Sigmoid colon (tissue), 7 donors: ENCODE measurements around the gene NAA40. TPM values are rescaled to one million over a fixed set of nuclear protein-coding genes. Genes with fewer than 3 reads are reported as not detected.

Experiments used
- DNase-seq: peaks from one replicate; pipeline ENCODE4 v3.0.0-alpha.2; 2019
- H3K27ac ChIP-seq, 4 donors: fragments of 200-600 bp; sonication (generic); one replicate each; pipeline ENCODE4 v1.5.1; 2016 to 2019; ENCODE audit warnings: mild to moderate bottlenecking in 1 of 4
- H3K27me3 ChIP-seq, 3 donors: fragments of 200-600 bp; sonication (generic); one replicate each; pipeline ENCODE4 v1.5.1; 2019; ENCODE audit warnings: mild to moderate bottlenecking in 1 of 3
- H3K36me3 ChIP-seq, 4 donors: fragments of 200-600 bp; sonication (generic); one replicate each; pipeline ENCODE4 v1.5.1; 2016 to 2019
- H3K4me1 ChIP-seq, 4 donors: fragments of 200-600 bp; sonication (generic); one replicate each; pipeline ENCODE4 v1.5.1; 2017 to 2019
- H3K4me3 ChIP-seq, 4 donors: fragments of 200-600 bp; sonication (generic); one replicate each; pipeline ENCODE4 v1.5.1; 2017 to 2019; ENCODE audit warnings: mild to moderate bottlenecking in 2 of 4, moderate library complexity in 1 of 4
- H3K9me3 ChIP-seq, 4 donors: fragments of 200-600 bp in 3 of 4; sonication (generic) in 3 of 4; one replicate each; pipeline versions ENCODE4 v1.5.1 to v1.6.1; 2013 to 2019
- EP300 ChIP-seq, 4 donors: sonication (generic); formaldehyde crosslinking; IDR thresholded peaks; one replicate each; pipeline ENCODE4 v1.6.1; 2017; ENCODE audit warnings: antibody characterized with exemption in 4 of 4
- POLR2A ChIP-seq, 2 donors: fragments of 450-650 bp; IDR thresholded peaks; one replicate each; pipeline ENCODE4 v1.6.1; 2016; ENCODE audit warnings: antibody characterized with exemption in 2 of 2, mild to moderate bottlenecking in 2 of 2, moderate library complexity in 2 of 2
- POLR2AphosphoS5 ChIP-seq, 4 donors: sonication (generic); formaldehyde crosslinking; IDR thresholded peaks; one replicate each; pipeline ENCODE4 v1.6.1; 2017; ENCODE audit warnings: antibody characterized with exemption in 4 of 4
- WGBS, 2 donors: extraction: QIAGEN DNeasy Blood & Tissue Kit; methylation state at CpG; one replicate each; pipeline ENCODE4 v1.1.7; 2013; 5-methylcytosine and 5-hydroxymethylcytosine counted together
- intact Hi-C: fragments of 100-400 bp; cut with DNase I; formaldehyde crosslinking; loops from one replicate; pipeline ENCODE4 v1.15.1; 2023
- polyA plus RNA-seq, 3 donors: library from polyadenylated mRNA; stranded (reverse); fragments of 200-250 nt; gene quantifications; one replicate each; pipeline ENCODE4 v1.2.3, GENCODE V29; 2013
- total RNA-seq, 4 donors: library from RNA; depleted of rRNA; stranded (reverse); fragments of >200 nt; gene quantifications; one replicate each; pipeline ENCODE4 v1.1.0, GENCODE V29; 2016
- TF ChIP-seq, protein P1 (sequence below), 4 experiments: fragments of 450-650 bp in 3 of 4; fragments of 200-600 bp in 1 of 4; IDR thresholded peaks; one replicate each; pipeline ENCODE4 v1.5.1; 2016 to 2019; ENCODE audit warnings: antibody characterized with exemption in 4 of 4, mild to moderate bottlenecking in 3 of 4, moderate library complexity in 2 of 4
- donor health status: healthy with polysubstance abuse.
- donor health status: Bipolar disorder and iron deficiency.
- donor health status: healthy.

NAA40 gene
- total and polyA plus RNA-seq, 7 donors, result 5.4 to 22.9 (median 7.4) TPM

DNA sequence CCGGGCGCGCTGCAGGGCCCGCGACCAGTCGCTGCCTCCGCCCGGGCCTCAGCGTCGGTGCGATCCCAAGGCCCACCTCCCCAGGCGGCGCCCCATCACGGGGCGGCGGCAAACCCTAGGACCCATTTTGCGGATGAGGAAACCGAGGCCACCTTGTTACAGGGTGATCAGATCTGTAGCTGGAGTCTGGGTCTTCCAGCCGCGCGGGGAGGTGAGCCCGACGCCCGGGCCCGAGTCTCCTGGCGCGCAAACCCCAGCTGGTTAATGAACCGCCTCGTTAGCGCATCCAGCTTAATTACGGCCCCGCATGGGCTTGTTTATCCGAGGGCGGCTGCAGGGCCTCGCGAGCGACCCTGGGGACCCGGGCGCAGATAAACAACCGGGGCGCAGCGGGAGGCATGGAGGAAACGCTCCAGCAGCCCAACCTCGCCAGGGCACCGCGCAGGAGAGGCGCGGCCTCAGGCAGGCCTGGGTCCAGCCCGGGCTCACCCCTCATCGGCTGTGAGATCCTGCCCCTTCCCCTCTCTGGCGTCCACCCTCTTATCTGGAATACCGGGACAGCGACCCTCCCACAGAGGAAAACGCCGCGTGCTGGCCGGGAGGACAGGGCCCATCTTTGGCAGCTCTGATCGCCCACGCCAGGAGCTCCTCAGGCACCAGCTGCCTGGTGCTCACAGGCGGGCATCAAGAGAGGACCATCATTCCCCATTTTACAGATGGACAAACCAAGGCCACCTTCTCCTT is 62.1 kb downstream of the NAA40 start:
- peaks cover 11 to 28% (median 18%) of the 10 kb centered on the region in 4 donors for H3K36me3 ChIP-seq
- intact Hi-C loops, result loop anchor here (1.0 kb wide), 2 partner anchors 147 to 152 kb away; no protein-coding TSS in a partner anchor
- no peaks in the 10 kb centered on the region for H3K9me3 ChIP-seq
- TF ChIP-seq, protein P1, sequence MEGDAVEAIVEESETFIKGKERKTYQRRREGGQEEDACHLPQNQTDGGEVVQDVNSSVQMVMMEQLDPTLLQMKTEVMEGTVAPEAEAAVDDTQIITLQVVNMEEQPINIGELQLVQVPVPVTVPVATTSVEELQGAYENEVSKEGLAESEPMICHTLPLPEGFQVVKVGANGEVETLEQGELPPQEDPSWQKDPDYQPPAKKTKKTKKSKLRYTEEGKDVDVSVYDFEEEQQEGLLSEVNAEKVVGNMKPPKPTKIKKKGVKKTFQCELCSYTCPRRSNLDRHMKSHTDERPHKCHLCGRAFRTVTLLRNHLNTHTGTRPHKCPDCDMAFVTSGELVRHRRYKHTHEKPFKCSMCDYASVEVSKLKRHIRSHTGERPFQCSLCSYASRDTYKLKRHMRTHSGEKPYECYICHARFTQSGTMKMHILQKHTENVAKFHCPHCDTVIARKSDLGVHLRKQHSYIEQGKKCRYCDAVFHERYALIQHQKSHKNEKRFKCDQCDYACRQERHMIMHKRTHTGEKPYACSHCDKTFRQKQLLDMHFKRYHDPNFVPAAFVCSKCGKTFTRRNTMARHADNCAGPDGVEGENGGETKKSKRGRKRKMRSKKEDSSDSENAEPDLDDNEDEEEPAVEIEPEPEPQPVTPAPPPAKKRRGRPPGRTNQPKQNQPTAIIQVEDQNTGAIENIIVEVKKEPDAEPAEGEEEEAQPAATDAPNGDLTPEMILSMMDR (IDR thresholded peaks at IDR 0.05), result peak in 2 of 4 experiments; percentile 5 to 36
- no peak for TF ChIP-seq EP300 (IDR thresholded peaks at IDR 0.05)
- H3K4me3 ChIP-seq, result peak overlapping the region in 3 of 4 donors; percentile 35 to 44 (median 40)
- H3K27me3 ChIP-seq, result peaks cover 0 to 7% (median 0%) of the 10 kb centered on the region in 3 donors
- peaks cover 0 to 39% (median 30%) of the 10 kb centered on the region in 4 donors for H3K4me1 ChIP-seq
- no peak for DNase-seq
- 25 to 28% methylated on average over 60 of the region's 60 CpGs for WGBS, 2 donors
- peak overlapping the region in 2 of 4 donors; percentile 29 to 35 for H3K27ac ChIP-seq

DNA sequence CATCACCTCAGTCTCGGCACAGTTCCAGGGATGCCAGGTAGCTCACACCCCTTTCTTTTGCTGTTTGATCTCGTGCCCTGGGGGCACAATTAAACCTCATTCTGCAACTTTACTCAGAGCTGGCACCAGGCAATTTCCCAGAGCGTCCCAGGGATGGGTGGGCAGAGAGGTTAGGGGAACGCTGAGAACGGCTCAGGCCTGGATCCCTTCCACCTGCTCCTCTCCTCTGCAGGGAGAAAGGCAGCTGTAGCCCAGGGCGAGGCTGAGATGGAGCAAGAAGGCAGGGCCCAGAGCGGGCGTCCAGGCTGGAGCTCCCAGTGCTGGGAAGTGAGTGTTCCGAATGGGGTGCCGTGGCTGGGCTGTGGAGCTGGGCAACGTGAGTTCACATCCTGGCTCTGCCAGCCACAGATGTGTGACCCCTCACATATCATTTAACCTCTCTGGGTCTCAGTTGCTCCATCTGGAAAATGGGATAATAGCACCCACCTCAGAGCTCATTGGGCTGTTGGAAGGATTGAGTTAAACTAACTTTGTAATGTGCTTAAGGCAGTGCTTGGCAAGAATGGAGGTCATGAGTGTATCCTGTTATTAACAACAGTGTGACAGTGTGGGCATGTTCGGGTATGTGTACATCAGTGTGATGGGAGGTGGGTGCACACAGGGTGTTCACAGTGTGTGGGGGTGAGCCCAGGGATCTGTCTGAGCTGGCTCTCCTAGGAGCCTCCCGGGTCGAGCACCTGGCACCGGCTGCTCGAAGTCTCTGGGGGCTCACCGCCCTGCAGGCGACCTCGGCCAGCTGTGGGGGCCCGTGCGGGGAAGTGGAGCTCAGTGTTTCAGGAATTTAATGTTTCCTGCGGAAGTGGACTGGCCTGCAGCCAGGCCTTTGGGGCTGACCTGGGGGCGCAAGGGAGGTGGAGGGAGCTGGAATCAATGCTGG is 63.0 kb downstream of the NAA40 start:
- WGBS, 2 donors, result 63 to 79% methylated on average over 23 of the region's 23 CpGs
- Histone ChIP-seq H3K4me3 (no peak overlapping the region), H3K36me3 (peaks cover 11 to 20% (median 14%) of the 10 kb centered on the region in 4 donors), H3K27ac (peak overlapping the region in 1 of 4 donors; percentile 35), H3K9me3 (no peaks in the 10 kb centered on the region), H3K4me1 (peaks cover 0 to 41% (median 31%) of the 10 kb centered on the region in 4 donors), H3K27me3 (peaks cover 0 to 7% (median 0%) of the 10 kb centered on the region in 3 donors)
- no peak for TF ChIP-seq POLR2A (IDR thresholded peaks at IDR 0.05)
- intact Hi-C loops, result no loop called here
- DNase-seq, result peak; percentile 74

DNA sequence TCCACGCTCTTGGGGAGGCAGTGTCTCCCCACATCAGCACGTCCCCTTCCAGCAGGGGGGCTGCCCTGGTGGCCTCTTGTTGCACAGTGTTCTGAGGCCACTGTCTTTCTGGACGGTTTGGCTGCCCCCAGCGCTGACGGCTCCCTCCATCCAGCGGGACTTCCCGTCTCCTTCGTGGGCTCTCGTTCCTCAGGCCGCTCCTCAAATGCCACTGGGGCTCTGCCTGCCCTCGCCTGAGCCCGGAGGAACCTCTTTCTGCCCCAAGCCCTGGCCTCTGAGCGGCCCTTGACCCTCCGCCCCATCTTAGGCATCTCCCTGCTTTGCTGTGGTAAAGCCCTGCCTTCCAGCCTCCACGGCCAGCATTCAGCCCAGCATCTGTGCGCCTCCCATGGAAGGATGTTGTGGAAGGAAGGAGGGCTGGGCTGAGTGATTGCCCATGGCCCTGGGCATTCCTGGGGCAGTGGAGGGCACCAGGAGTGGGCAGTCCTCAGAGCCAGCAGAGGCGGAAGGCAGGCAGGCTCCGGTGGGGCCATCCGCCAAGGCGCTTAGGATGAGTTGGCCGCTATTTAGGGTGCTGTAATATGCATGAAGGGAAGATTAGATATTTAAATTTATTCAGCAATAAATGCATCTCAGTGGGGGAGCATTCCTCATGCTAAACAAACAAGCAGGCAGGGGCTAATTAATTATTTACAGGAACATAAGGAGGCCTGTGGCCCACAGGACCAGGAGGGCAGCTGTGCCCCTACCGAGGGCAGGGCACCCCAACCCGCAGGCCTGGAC is 65.2 kb downstream of the NAA40 start:
- 75 to 83% methylated on average over 23 of the region's 23 CpGs for WGBS, 2 donors
- no peak overlapping the region for H3K27ac ChIP-seq
- TF ChIP-seq POLR2A (IDR thresholded peaks at IDR 0.05), result no peak
- TF ChIP-seq POLR2AphosphoS5 (IDR thresholded peaks at IDR 0.05), result no peak
- intact Hi-C loops, result no loop called here
- H3K4me1 ChIP-seq, result peaks cover 0 to 53% (median 43%) of the 10 kb centered on the region in 4 donors
- H3K4me3 ChIP-seq, result no peak overlapping the region
- H3K27me3 ChIP-seq, result peaks cover 0 to 7% (median 0%) of the 10 kb centered on the region in 3 donors
- DNase-seq, result no peak
- H3K36me3 ChIP-seq, result no peaks in the 10 kb centered on the region
- H3K9me3 ChIP-seq, result no peaks in the 10 kb centered on the region

DNA sequence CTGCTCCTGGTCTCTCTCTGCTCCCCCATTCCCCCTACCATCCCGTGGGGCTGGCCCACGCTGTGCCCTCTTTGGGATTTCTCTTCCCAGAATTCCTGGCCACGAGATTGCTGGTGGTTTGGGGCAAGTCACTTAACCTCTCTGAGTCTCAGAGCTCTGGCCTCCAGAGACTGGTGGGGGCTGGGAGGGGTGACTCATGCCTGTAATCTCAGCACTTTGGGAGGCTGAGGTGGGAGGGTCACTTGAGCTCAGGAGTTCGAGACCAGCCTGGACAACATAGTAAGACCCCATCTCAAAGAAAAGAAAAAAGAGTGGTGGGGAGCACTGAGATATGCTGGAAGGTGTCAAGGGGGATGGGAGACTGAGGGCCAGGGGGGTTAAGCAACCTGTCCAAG is 65.8 kb downstream of the NAA40 start:
- intact Hi-C loops, result no loop called here
- no peaks in the 10 kb centered on the region for H3K36me3 ChIP-seq
- WGBS, 2 donors, result 78 to 82% methylated on average over 4 of the region's 4 CpGs
- no peak overlapping the region for H3K27ac ChIP-seq
- no peaks in the 10 kb centered on the region for H3K9me3 ChIP-seq
- H3K4me3 ChIP-seq, result no peak overlapping the region
- no peak for DNase-seq
- TF ChIP-seq POLR2A (IDR thresholded peaks at IDR 0.05), result no peak
- TF ChIP-seq POLR2AphosphoS5 (IDR thresholded peaks at IDR 0.05), result no peak
- no peak for TF ChIP-seq EP300 (IDR thresholded peaks at IDR 0.05)
- TF ChIP-seq, protein P1 (IDR thresholded peaks at IDR 0.05), result no peak
- peaks cover 0 to 3% (median 0%) of the 10 kb centered on the region in 3 donors for H3K27me3 ChIP-seq
- peaks cover 0 to 47% (median 37%) of the 10 kb centered on the region in 4 donors for H3K4me1 ChIP-seq

DNA sequence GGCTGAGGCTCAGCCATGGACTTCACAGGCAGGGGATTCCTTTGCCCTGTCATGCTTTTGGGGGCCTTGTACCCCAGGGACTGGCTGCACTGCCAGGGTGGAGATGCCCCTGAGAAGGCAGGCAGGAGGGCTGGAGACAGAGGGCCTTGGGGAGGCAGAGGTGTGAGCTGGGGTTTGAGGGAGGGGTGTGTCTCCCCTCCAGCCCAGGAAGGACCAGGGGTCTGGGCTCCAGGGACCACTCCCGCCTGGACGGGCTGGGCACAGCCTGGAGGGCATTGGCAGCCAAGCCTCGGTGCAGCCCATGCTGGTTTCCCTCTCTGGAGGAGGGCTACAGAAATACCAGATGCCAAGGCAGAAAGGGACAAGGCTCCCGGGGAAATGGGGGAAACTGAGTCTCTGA is 66.9 kb downstream of the NAA40 start:
- no peaks in the 10 kb centered on the region for H3K9me3 ChIP-seq
- no peak overlapping the region for H3K27ac ChIP-seq
- H3K4me3 ChIP-seq, result no peak overlapping the region
- TF ChIP-seq, protein P1 (IDR thresholded peaks at IDR 0.05), result no peak
- TF ChIP-seq POLR2AphosphoS5 (IDR thresholded peaks at IDR 0.05) (no peak), EP300 (IDR thresholded peaks at IDR 0.05) (no peak), POLR2A (IDR thresholded peaks at IDR 0.05) (no peak)
- DNase-seq, result no peak
- H3K4me1 ChIP-seq, result peaks cover 0 to 36% (median 27%) of the 10 kb centered on the region in 4 donors
- 88 to 93% methylated on average over 4 of the region's 4 CpGs for WGBS, 2 donors
- no peaks in the 10 kb centered on the region for H3K36me3 ChIP-seq
- no peaks in the 10 kb centered on the region for H3K27me3 ChIP-seq
- intact Hi-C loops, result no loop called here
